ENCODE results near the gene CCL26. TPM values are rescaled to one million over a fixed set of nuclear protein-coding genes. Genes with fewer than 3 reads are reported as not detected.
"Not testable (repeated sequence)": the region's sequence is repeated elsewhere in the genome, so short reads cannot be mapped to it uniquely, and the experiment has no call there.

CCL26 gene
- total RNA-seq, 4 donors from 2014 or later: 3.8 to 6.3 TPM; not detected in 2

DNA sequence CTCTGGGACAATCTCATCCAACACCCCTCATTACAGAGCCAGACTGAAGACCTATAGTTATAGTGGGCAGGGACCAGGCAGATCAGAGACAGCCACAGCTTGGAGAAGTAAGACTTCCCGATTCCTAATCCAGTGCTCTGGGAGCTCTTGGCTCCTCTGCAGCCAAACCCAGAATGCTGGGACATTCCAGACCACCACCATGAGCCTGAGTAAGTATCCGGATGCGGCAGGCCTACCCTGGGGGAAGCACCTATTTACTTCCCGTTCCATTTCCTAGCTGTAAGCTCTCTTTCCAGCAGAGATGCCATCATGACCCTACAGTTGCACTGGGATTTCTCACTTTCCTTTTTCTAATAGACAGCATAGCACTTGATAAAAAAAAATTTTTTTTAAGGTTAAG is 49.6 kb downstream of the CCL26 start:
- Histone ChIP-seq H3K27me3 (no peaks in the 10 kb centered on the region), H3K27ac (peak overlapping the region in 1 of 4 donors; percentile 29), H3K4me3 (no peak overlapping the region), H3K4me1 (peaks cover 0 to 25% (median 0%) of the 10 kb centered on the region in 4 donors), H3K9me3 (no peaks in the 10 kb centered on the region), H3K36me3 (no peaks in the 10 kb centered on the region)
- 65% methylated on average over 4 of the region's 4 CpGs for WGBS, 2 donors
- TF ChIP-seq EP300 (IDR thresholded peaks at IDR 0.05): no peak
- TF ChIP-seq POLR2A (IDR thresholded peaks at IDR 0.05): no peak
- TF ChIP-seq, protein P1, sequence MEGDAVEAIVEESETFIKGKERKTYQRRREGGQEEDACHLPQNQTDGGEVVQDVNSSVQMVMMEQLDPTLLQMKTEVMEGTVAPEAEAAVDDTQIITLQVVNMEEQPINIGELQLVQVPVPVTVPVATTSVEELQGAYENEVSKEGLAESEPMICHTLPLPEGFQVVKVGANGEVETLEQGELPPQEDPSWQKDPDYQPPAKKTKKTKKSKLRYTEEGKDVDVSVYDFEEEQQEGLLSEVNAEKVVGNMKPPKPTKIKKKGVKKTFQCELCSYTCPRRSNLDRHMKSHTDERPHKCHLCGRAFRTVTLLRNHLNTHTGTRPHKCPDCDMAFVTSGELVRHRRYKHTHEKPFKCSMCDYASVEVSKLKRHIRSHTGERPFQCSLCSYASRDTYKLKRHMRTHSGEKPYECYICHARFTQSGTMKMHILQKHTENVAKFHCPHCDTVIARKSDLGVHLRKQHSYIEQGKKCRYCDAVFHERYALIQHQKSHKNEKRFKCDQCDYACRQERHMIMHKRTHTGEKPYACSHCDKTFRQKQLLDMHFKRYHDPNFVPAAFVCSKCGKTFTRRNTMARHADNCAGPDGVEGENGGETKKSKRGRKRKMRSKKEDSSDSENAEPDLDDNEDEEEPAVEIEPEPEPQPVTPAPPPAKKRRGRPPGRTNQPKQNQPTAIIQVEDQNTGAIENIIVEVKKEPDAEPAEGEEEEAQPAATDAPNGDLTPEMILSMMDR (IDR thresholded peaks at IDR 0.05): no peak
- no peak for DNase-seq (ENCODE audit: low spot score in 2 of 2)

DNA sequence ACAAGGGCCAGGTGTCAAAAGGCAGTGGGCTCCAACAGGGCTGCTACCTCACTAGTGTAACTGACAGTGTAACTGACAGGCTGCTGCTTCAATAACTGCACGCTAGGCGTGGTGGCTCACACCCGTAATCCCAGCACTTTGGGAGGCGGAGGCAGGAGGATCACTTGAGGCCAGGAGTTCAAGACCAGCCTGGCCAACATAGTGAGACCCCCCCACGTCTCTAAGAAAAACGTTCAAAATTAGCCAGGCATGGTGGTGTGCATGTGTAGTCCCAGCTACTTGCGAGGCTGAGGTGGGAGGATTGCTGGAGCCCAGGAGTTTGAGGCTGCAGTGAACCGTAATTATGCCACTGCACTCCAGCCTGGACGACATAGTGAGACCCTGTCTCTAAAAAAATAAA is 50.1 kb downstream of the CCL26 start:
- DNase-seq (ENCODE audit: low spot score in 2 of 2): not testable (repeated sequence)

DNA sequence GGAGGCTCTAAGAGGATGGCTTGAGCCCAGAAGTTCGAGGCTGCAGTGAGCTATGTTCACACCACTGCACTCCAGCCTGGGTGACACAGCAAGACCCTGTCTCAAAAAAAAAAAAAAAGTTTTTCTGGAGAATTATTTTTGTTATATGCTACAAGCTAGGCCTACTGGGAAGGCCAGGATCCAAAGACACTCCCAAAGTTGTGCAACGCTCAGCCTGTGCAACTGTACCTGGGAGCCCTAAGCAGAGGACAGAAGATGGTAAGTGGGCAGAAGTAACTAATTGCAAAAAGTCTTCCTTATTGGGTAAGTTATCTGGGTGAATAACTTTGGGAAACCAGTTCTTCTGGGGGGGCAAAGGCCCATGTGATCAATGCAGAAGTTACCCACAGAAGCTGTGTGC is 50.6 kb downstream of the CCL26 start:
- Histone ChIP-seq H3K27me3 (no peaks in the 10 kb centered on the region), H3K4me1 (peaks cover 0 to 18% (median 0%) of the 10 kb centered on the region in 4 donors), H3K27ac (no peak overlapping the region), H3K36me3 (peaks cover 0 to 3% (median 0%) of the 10 kb centered on the region in 3 donors), H3K9me3 (no peaks in the 10 kb centered on the region), H3K4me3 (no peak overlapping the region)
- TF ChIP-seq, protein P1 (IDR thresholded peaks at IDR 0.05): no peak
- TF ChIP-seq EP300 (IDR thresholded peaks at IDR 0.05) (no peak), POLR2A (IDR thresholded peaks at IDR 0.05) (no peak)
- 78 to 89% methylated on average over 2 of the region's 2 CpGs for WGBS, 2 donors
- no peak for DNase-seq (ENCODE audit: low spot score in 2 of 2)

More for the DNA sequence above, 50.1 kb downstream of the CCL26 start:
- H3K27ac ChIP-seq, H3K27me3 ChIP-seq, H3K9me3 ChIP-seq, H3K4me3 ChIP-seq, H3K36me3 ChIP-seq: not testable (repeated sequence)
- peaks cover 0 to 20% (median 0%) of the 10 kb centered on the region in 4 donors for H3K4me1 ChIP-seq
- 88 to 90% methylated on average over 9 of the region's 9 CpGs for WGBS, 2 donors

DNA sequence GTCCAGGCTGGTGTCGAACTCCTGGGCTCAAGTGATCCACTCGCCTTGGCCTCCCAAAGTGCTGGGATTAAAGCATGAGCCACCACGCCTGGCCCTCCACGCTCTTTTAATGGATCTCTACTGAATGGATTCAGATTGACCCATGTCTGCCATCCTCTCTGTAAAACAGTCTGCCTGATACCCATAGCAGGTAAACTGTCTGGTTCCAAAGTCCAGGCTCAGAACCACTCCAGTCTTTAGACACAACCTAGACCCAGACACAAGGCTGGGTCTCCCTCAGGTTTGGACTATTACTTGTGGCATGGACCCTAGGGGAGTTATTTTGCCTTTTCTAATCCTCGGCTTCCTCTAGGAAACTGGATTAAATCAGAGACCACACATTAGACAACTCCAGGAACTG is 52.4 kb downstream of the CCL26 start:
- no peaks in the 10 kb centered on the region for H3K27me3 ChIP-seq
- no peak overlapping the region for H3K4me3 ChIP-seq
- 86 to 93% methylated on average over 5 of the region's 5 CpGs for WGBS, 2 donors
- TF ChIP-seq, protein P1 (IDR thresholded peaks at IDR 0.05): no peak
- no peak for TF ChIP-seq EP300 (IDR thresholded peaks at IDR 0.05)
- TF ChIP-seq POLR2A (IDR thresholded peaks at IDR 0.05): no peak
- H3K36me3 ChIP-seq: peaks cover 0 to 3% (median 0%) of the 10 kb centered on the region in 3 donors
- no peak for DNase-seq (ENCODE audit: low spot score in 2 of 2)
- H3K4me1 ChIP-seq: peaks cover 0 to 18% (median 0%) of the 10 kb centered on the region in 4 donors
- no peak overlapping the region for H3K27ac ChIP-seq
- H3K9me3 ChIP-seq: no peaks in the 10 kb centered on the region

Other genes starting within 250 kb of the CCL26 start
- 10 to 100 TPM; 43.2 to 59.7 (median 49.8) TPM for gene HIP1, start 33.3 kb downstream of the CCL26 start, total RNA-seq
- not detected for gene CCL24, start 41.6 kb upstream of the CCL26 start, total RNA-seq
- gene RHBDD2, start 106.8 kb upstream of the CCL26 start, total RNA-seq: 10 to 100 TPM; 68.6 to 90.6 (median 74.5) TPM
- 100 to 1,000 TPM in 2 of 4 donors, 10 to 100 TPM in 2; 66.6 to 244 (median 107) TPM for gene POR, start 142.9 kb upstream of the CCL26 start, total RNA-seq
- gene TMEM120A, start 222.4 kb upstream of the CCL26 start, total RNA-seq: 100 to 1,000 TPM in 1 of 4 donors, 10 to 100 TPM in 3; 38.7 to 108 (median 53.2) TPM